Measurements from ENCODE around the gene MOGAT2.

Gene MOGAT2

GRCh38 chr11:75781831-75782230 is 64.2 kb downstream of the MOGAT2 start:
- DNase-seq, result no peak
